GM23338 (cell line): Measurements from ENCODE around the gene GFAP.

Experiments
- CREB1 ChIP-seq: fragments of 250-450 bp; sonication (Bioruptor Pico); IDR thresholded peaks from 2 replicates; pipeline ENCODE4 v1.5.0; 2020; ENCODE audit warnings: low read depth, mild to moderate bottlenecking, moderate library complexity
- CTCF ChIP-seq, 2 experiments: fragments of 200-600 bp in 1 of 2; sonication (generic) in 1 of 2; conservative IDR thresholded peaks; 2 replicates each; pipeline versions ENCODE4 v1.5.1 to v1.6.1; 2016 to 2017; ENCODE audit warnings: antibody characterized with exemption in 2 of 2, low read depth in 2 of 2, mild to moderate bottlenecking in 2 of 2, moderate library complexity in 1 of 2
- EZH2 ChIP-seq: fragments of 200-600 bp; sonication (generic); IDR thresholded peaks from one replicate; pipeline ENCODE4 v1.8.0; 2017; ENCODE audit warnings: antibody characterized with exemption, mild to moderate bottlenecking, low read depth; ENCODE audit not compliant: unreplicated experiment
- EZH2phosphoT487 ChIP-seq: fragments of 200-600 bp; sonication (generic); IDR thresholded peaks from one replicate; pipeline ENCODE4 v1.8.1; 2018; ENCODE audit warnings: antibody characterized with exemption; ENCODE audit not compliant: unreplicated experiment
- JUNB ChIP-seq: IDR thresholded peaks from one replicate; pipeline ENCODE4 v1.6.1; 2016; ENCODE audit warnings: antibody characterized with exemption; ENCODE audit not compliant: unreplicated experiment
- NANOG ChIP-seq: IDR thresholded peaks from 2 replicates; pipeline ENCODE4 v1.6.1; 2016; ENCODE audit warnings: antibody characterized with exemption, borderline replicate concordance
- POLR2AphosphoS5 ChIP-seq: IDR thresholded peaks from 2 replicates; pipeline ENCODE4 v1.6.1; 2016; ENCODE audit warnings: antibody characterized with exemption, low read depth
- REST ChIP-seq: IDR thresholded peaks from one replicate; pipeline ENCODE4 v1.6.1; 2018; ENCODE audit warnings: antibody characterized with exemption; ENCODE audit not compliant: unreplicated experiment
- STAT1 ChIP-seq: IDR thresholded peaks from one replicate; pipeline ENCODE4 v1.6.1; 2016; ENCODE audit warnings: antibody characterized with exemption; ENCODE audit not compliant: unreplicated experiment
- ZNF114 ChIP-seq: fragments of 250-450 bp; sonication (Bioruptor Pico); IDR thresholded peaks from 2 replicates; pipeline ENCODE4 v1.5.0; 2020; ENCODE audit warnings: mild to moderate bottlenecking, moderate library complexity
- ZNF331 ChIP-seq: fragments of 250-450 bp; sonication (Bioruptor Pico); IDR thresholded peaks from 2 replicates; pipeline ENCODE4 v1.5.0; 2020; ENCODE audit warnings: low read depth, mild to moderate bottlenecking, moderate library complexity
- ZNF462 ChIP-seq: fragments of 250-450 bp; sonication (Bioruptor Pico); IDR thresholded peaks from 2 replicates; pipeline ENCODE4 v1.5.0; 2020; ENCODE audit warnings: mild to moderate bottlenecking, moderate library complexity

GRCh38 chr17:44926821-44927525, 11.7 kb upstream of the GFAP start:
- TF ChIP-seq REST (no peak), CTCF (conservative IDR thresholded peaks at IDR 0.05; ENCODE audit: low read depth in 2 of 2) (no peak), EZH2 (no peak), POLR2AphosphoS5 (no peak), NANOG (no peak), EZH2phosphoT487 (no peak), JUNB (no peak), CREB1 (CRISPR knock-in tag) (no peak), ZNF331 (CRISPR knock-in tag) (no peak), STAT1 (no peak), ZNF462 (no peak), ZNF114 (CRISPR knock-in tag) (no peak)
